OCI-LY3 (cell line): ENCODE results near the gene PLCH2.

ENCODE experiments used
- EZH2phosphoT487 ChIP-seq: fragments of 200-600 bp; shearing (Covaris generic); IDR thresholded peaks from 2 replicates; pipeline ENCODE4 v1.6.1; 2018; ENCODE audit warnings: antibody characterized with exemption, mixed run types, low read depth
- TF ChIP-seq, protein P1 (sequence below): fragments of 200-600, 300-600 bp; sonication (generic); IDR thresholded peaks from 2 replicates; pipeline ENCODE4 v1.5.1; 2014; ENCODE audit warnings: antibody characterized with exemption, low read length, low read depth

DNA sequence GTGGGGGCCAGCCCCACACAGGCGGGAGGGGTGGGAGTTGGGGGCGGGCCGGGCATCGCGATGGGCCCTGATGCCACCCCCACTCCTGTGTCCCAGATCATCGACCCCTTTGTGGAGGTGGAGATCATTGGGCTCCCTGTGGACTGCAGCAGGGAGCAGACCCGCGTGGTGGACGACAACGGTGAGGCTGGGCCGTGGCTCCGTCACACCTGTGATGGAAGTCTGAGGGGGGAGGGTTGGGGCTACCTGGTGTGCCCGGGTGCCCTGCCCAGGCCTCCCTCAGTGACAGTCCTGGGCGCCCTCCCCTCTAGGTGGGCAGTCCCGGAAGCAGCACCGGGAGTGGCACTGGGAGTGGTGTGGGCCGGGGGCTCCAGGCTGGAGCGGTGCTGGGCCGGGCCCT lies 22.6 kb downstream of the PLCH2 start:
- TF ChIP-seq EZH2phosphoT487, result no peak
- TF ChIP-seq, protein P1, sequence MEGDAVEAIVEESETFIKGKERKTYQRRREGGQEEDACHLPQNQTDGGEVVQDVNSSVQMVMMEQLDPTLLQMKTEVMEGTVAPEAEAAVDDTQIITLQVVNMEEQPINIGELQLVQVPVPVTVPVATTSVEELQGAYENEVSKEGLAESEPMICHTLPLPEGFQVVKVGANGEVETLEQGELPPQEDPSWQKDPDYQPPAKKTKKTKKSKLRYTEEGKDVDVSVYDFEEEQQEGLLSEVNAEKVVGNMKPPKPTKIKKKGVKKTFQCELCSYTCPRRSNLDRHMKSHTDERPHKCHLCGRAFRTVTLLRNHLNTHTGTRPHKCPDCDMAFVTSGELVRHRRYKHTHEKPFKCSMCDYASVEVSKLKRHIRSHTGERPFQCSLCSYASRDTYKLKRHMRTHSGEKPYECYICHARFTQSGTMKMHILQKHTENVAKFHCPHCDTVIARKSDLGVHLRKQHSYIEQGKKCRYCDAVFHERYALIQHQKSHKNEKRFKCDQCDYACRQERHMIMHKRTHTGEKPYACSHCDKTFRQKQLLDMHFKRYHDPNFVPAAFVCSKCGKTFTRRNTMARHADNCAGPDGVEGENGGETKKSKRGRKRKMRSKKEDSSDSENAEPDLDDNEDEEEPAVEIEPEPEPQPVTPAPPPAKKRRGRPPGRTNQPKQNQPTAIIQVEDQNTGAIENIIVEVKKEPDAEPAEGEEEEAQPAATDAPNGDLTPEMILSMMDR, result no peak
